ENCODE data around the gene INO80B. TPM values are rescaled to one million over a fixed set of nuclear protein-coding genes. Genes with fewer than 3 reads are reported as not detected.

Gene INO80B
- total RNA-seq, 4 donors from 2014 or later: 5.4 to 41.9 (median 20.3) TPM

- Histone ChIP-seq H3K4me1 (peaks cover 4 to 22% (median 8%) of the 10 kb centered on the region in 3 donors), H3K4me3 (no peak overlapping the region), H3K36me3 (peaks cover 8 to 65% (median 11%) of the 10 kb centered on the region in 3 donors), H3K9me3 (no peaks in the 10 kb centered on the region), H3K27ac (no peak overlapping the region), H3K27me3 (peaks cover 0 to 3% (median 0%) of the 10 kb centered on the region in 4 donors)
- intact Hi-C loops (cut with DNase I): no loop called here
- 82 to 100% methylated on average over 2 of the region's 14 CpGs for WGBS, 2 donors
- no peak for DNase-seq
- TF ChIP-seq POLR2A (IDR thresholded peaks at IDR 0.05): no peak
- TF ChIP-seq CTCF (IDR thresholded peaks at IDR 0.05): no peak
Measured at GRCh38 chr2:74426181-74426758, 28.6 kb upstream of the INO80B start.

GRCh38 chr2:74427551-74427950 lies 27.3 kb upstream of the INO80B start:
- intact Hi-C loops (cut with DNase I): no loop called here
- 76 to 100% methylated on average over 1 to 3 of the region's 3 CpGs for WGBS, 2 donors
- no peaks in the 10 kb centered on the region for H3K9me3 ChIP-seq

GRCh38 chr2:74428675-74429074 lies 26.2 kb upstream of the INO80B start:
- Histone ChIP-seq H3K9me3 (no peaks in the 10 kb centered on the region), H3K4me1 (peaks cover 0 to 10% (median 0%) of the 10 kb centered on the region in 3 donors), H3K4me3 (no peak overlapping the region), H3K27ac (no peak overlapping the region), H3K27me3 (no peaks in the 10 kb centered on the region), H3K36me3 (peaks cover 8 to 81% (median 15%) of the 10 kb centered on the region in 3 donors)
- WGBS, 2 donors: 66 to 76% methylated on average over 3 of the region's 5 CpGs
- intact Hi-C loops (cut with DNase I): no loop called here
- TF ChIP-seq CTCF (IDR thresholded peaks at IDR 0.05): no peak
- no peak for TF ChIP-seq POLR2A (IDR thresholded peaks at IDR 0.05)
- no peak for DNase-seq

More at GRCh38 chr2:74427551-74427950, 27.3 kb upstream of the INO80B start:
- no peaks in the 10 kb centered on the region for H3K27me3 ChIP-seq
- no peak for DNase-seq
- no peak overlapping the region for H3K4me3 ChIP-seq
- TF ChIP-seq CTCF (IDR thresholded peaks at IDR 0.05) (no peak), POLR2A (IDR thresholded peaks at IDR 0.05) (no peak)
- peaks cover 8 to 78% (median 15%) of the 10 kb centered on the region in 3 donors for H3K36me3 ChIP-seq
- H3K4me1 ChIP-seq: peaks cover 0 to 10% (median 0%) of the 10 kb centered on the region in 3 donors
- no peak overlapping the region for H3K27ac ChIP-seq

GRCh38 chr2:74429487-74430451 lies 25.1 kb upstream of the INO80B start:
- intact Hi-C loops (cut with DNase I): no loop called here
- Histone ChIP-seq H3K27ac (no peak overlapping the region), H3K4me1 (peaks cover 0 to 10% (median 0%) of the 10 kb centered on the region in 3 donors), H3K27me3 (no peaks in the 10 kb centered on the region), H3K36me3 (peaks cover 8 to 86% (median 15%) of the 10 kb centered on the region in 3 donors), H3K9me3 (no peaks in the 10 kb centered on the region), H3K4me3 (no peak overlapping the region)
- WGBS, 2 donors: 80 to 81% methylated on average over 4 to 12 of the region's 18 CpGs
- DNase-seq: no peak
- TF ChIP-seq POLR2A (IDR thresholded peaks at IDR 0.05): no peak
- no peak for TF ChIP-seq CTCF (IDR thresholded peaks at IDR 0.05)

- Histone ChIP-seq H3K4me3 (no peak overlapping the region), H3K27ac (no peak overlapping the region), H3K27me3 (no peaks in the 10 kb centered on the region), H3K36me3 (peaks cover 8 to 84% (median 15%) of the 10 kb centered on the region in 3 donors), H3K4me1 (peaks cover 0 to 5% (median 0%) of the 10 kb centered on the region in 3 donors), H3K9me3 (no peaks in the 10 kb centered on the region)
- intact Hi-C loops (cut with DNase I): no loop called here
- no peak for TF ChIP-seq CTCF (IDR thresholded peaks at IDR 0.05)
- TF ChIP-seq POLR2A (IDR thresholded peaks at IDR 0.05): no peak
- DNase-seq: no peak
- WGBS, 2 donors: 76 to 80% methylated on average over 2 to 11 of the region's 11 CpGs
Measured at GRCh38 chr2:74430502-74430901, 24.4 kb upstream of the INO80B start.
